GM12875 (cell line): Measurements from ENCODE around the gene ASCL2.

Source experiments
- H3K4me3 ChIP-seq: one replicate; pipeline ENCODE4 v1.5.1; 2011; ENCODE audit warnings: low read depth, low read length, control low read depth
- CTCF ChIP-seq: IDR thresholded peaks from 2 replicates; pipeline ENCODE4 v1.5.1; 2011; ENCODE audit warnings: low read depth, mild to moderate bottlenecking, control low read depth, inconsistent platforms, low read length, moderate library complexity, borderline replicate concordance; ENCODE audit not compliant: insufficient read depth

ASCL2 gene

GRCh38 chr11:2271077-2271326, 614 bp upstream of the ASCL2 start:
- H3K4me3 ChIP-seq: no peak overlapping the region
- TF ChIP-seq CTCF: no peak

DNA sequence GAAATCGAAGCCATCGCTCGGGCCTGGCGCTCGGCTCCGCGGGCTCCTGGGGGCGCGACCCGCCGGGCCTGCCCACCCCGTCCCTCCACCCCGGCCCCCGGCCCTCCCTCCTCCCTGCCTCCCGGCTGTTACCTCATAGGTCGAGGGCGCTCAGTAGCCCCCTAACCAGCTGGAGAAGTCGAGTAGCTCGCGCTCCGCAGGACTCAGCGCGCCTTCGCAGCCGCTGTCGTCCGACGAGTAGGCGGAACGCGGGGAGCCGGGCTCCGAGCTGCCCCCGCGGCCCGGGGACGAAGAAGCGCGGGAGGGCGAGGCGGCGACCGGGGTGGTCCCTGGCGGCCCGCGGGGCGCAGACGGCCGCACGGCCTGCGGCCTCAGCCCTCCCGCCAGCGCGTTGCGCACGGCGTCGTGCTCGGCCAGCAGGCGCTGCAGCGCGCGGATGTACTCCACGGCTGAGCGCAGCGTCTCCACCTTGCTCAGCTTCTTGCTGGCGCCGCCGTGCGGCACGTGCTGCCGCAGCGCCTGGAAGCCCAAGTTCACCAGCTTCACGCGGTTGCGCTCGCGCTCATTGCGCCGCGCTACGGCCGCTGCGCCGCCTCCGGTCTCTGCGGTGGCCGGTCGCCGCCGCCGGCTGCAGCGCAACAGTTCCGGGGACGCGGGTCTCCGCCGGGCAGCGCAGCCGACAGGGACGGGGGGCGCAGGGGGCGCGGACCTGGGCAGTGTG, 627 bp downstream of the ASCL2 start:
- TF ChIP-seq CTCF: no peak
- H3K4me3 ChIP-seq: no peak overlapping the region

- peak overlapping the region; percentile 5 for H3K4me3 ChIP-seq
- TF ChIP-seq CTCF: no peak
Observed at GRCh38 chr11:2268729-2269600, 1.4 kb downstream of the ASCL2 start.

DNA sequence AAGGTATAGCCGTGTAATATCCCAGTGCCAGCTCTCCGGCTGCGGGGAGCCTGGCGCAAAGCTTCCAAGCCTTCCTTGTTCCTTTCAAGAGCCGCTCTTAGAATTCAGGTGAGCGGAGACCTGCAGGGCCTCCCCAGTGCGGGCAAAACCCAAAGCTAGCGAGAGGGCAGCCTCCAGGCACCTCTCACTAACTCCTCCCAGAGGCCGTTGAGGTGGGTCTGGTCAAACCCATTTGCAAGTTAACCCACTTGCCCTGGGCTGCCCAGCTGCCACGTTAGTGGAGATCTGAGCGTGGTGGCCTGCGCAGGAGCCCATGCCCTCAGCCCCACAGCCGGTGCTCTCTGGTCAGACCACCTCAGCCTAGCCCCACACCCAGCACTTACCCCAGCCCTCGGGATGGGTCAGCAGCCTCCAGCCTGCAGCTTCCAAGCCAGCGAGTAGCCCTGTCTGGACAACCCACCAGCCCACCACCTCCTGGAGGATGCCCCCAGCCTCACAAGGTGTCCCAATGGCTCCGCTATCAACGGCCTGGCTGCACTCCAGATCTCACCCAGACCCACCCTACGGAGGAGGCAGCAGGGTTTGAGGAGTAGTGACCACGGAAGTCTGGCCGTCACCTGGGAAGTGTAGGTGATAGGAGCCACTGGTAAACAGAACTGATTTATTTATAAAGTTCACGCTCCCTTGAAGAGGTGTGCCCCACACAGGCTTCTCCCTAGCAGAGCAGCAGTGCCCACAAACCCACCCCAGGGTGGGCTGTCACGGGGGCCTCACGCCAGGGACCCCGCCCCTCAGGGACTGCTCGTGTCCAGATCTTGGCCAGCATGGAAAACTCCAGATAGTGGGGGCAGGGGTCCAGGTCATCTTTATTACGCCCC, 2.3 kb downstream of the ASCL2 start:
- no peak for TF ChIP-seq CTCF
- no peak overlapping the region for H3K4me3 ChIP-seq

GRCh38 chr11:2267306-2267850, 3.0 kb downstream of the ASCL2 start:
- TF ChIP-seq CTCF: no peak
- no peak overlapping the region for H3K4me3 ChIP-seq

DNA sequence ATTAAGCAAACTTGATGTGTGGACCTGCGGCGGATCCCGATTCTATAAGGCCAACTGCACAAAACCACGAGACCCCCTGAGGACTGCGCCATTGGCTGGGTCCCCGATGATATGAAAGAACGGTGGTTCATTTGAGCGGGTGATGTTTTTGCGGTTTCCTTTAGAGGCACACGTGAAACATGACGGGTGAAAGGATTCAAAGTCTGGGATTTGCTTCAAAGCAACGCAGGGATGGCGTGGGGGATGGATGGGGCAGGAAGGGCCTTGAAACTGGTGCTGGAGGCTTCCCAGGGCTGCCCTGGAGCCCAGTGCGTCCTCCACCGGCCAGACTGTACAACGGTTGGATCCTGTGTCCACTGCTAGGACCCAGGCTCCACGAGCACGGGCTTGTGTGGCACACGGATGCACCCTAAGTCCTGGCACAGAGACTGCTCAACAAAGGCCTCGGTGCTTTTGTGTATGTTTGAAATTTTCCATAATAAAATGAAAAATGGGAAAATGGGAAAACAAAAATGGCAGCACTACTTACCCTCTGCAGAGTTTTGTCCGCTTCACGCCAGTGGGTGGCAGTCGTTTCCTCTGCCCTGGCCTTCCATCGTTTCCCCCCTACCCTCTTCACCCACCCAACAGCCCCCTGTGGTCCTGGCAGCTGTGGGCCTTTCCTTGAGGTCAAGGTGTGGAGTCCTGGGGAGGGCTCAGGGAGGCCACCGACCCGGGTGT, 3.6 kb downstream of the ASCL2 start:
- no peak for TF ChIP-seq CTCF
- H3K4me3 ChIP-seq: no peak overlapping the region
